Chondrocyte (in vitro differentiated cells): Measurements from ENCODE around the gene MEA1. TPM values are rescaled to one million over a fixed set of nuclear protein-coding genes. Genes with fewer than 3 reads are reported as not detected.

ENCODE experiments used
- DNase-seq: peaks from one replicate; pipeline ENCODE4 v3.0.0; 2021; ENCODE audit warnings: mixed read lengths, low spot score
- H3K27ac Mint-ChIP-seq: one replicate; pipeline ENCODE4 v1.8.0; 2021; ENCODE audit warnings: mild to moderate bottlenecking, moderate library complexity, mixed read lengths; ENCODE audit not compliant: unreplicated experiment
- H3K27me3 Mint-ChIP-seq: 2 replicates; pipeline ENCODE4 v1.8.0; 2021; ENCODE audit warnings: low read depth, mixed read lengths
- H3K36me3 Mint-ChIP-seq: 2 replicates; pipeline ENCODE4 v1.8.0; 2021; ENCODE audit warnings: low read depth, mixed read lengths
- H3K4me1 Mint-ChIP-seq: 2 replicates; pipeline ENCODE4 v1.8.0; 2021; ENCODE audit warnings: low read depth, mild to moderate bottlenecking, mixed read lengths
- H3K4me3 Mint-ChIP-seq: one replicate; pipeline ENCODE4 v1.8.0; 2021; ENCODE audit warnings: mild to moderate bottlenecking, moderate library complexity, mixed read lengths; ENCODE audit not compliant: unreplicated experiment
- H3K9me3 Mint-ChIP-seq: 2 replicates; pipeline ENCODE4 v1.8.0; 2021; ENCODE audit warnings: low read depth, mixed read lengths
- CTCF ChIP-seq: fragments of 200-600 bp; sonication (generic); IDR thresholded peaks from 2 replicates; pipeline ENCODE4 v1.5.0; 2021; ENCODE audit warnings: antibody characterized with exemption, mild to moderate bottlenecking, moderate library complexity
- total RNA-seq: library from RNA; stranded (reverse); gene quantifications from 3 replicates; pipeline ENCODE4 v1.2.1, GENCODE V29; 2021

The MEA1 gene
- total RNA-seq, 1 donor from 2014 or later: 71.1 TPM

GRCh38 chr6:43054206-43054943, 40.6 kb upstream of the MEA1 start:
- Mint-ChIP-seq H3K4me3 (peak overlapping the region; percentile 98), H3K36me3 (peaks cover 23% of the 10 kb centered on the region), H3K27ac (peak overlapping the region; percentile 97), H3K27me3 (no peaks in the 10 kb centered on the region), H3K4me1 (peaks cover 59% of the 10 kb centered on the region), H3K9me3 (no peaks in the 10 kb centered on the region)
- no peak for TF ChIP-seq CTCF
- DNase-seq: no peak

- peaks cover 26% of the 10 kb centered on the region for H3K36me3 Mint-ChIP-seq
- peak within 1 kb of the TSS; percentile 97 for H3K27ac Mint-ChIP-seq
- peak within 1 kb of the TSS; percentile 98 for H3K4me3 Mint-ChIP-seq
- peak; percentile 97 for DNase-seq
- H3K27me3 Mint-ChIP-seq: no peaks in the 10 kb centered on the region
- no peaks in the 10 kb centered on the region for H3K9me3 Mint-ChIP-seq
- H3K4me1 Mint-ChIP-seq: peaks cover 53% of the 10 kb centered on the region
- TF ChIP-seq CTCF: no peak
These were observed 39.9 kb upstream of the MEA1 start, which contains the start of gene CUL7 for GRCh38 chr6:43053545-43054205. TSS of gene CUL7 (minus strand) at chr6:43053851. CDS start at chr6:43052788, 1,063 bp downstream.

- DNase-seq: no peak
These were observed 39.2 kb upstream of the MEA1 start for GRCh38 chr6:43052842-43053544.

GRCh38 chr6:43052225-43052841, 38.6 kb upstream of the MEA1 start:
- peak overlapping the region; percentile 98 for H3K4me3 Mint-ChIP-seq
- peaks cover 45% of the 10 kb centered on the region for H3K4me1 Mint-ChIP-seq
- DNase-seq: no peak
- TF ChIP-seq CTCF: no peak
- H3K9me3 Mint-ChIP-seq: no peaks in the 10 kb centered on the region
- H3K27me3 Mint-ChIP-seq: no peaks in the 10 kb centered on the region
- peak overlapping the region; percentile 97 for H3K27ac Mint-ChIP-seq
- H3K36me3 Mint-ChIP-seq: peaks cover 28% of the 10 kb centered on the region

More at GRCh38 chr6:43052842-43053544, 39.2 kb upstream of the MEA1 start:
- Mint-ChIP-seq H3K27me3 (no peaks in the 10 kb centered on the region), H3K27ac (peak overlapping the region; percentile 97), H3K4me3 (peak overlapping the region; percentile 98), H3K9me3 (no peaks in the 10 kb centered on the region), H3K36me3 (peaks cover 27% of the 10 kb centered on the region), H3K4me1 (peaks cover 46% of the 10 kb centered on the region)
- TF ChIP-seq CTCF: no peak

- Mint-ChIP-seq H3K36me3 (peaks cover 36% of the 10 kb centered on the region), H3K27me3 (no peaks in the 10 kb centered on the region), H3K27ac (no peak overlapping the region), H3K4me1 (peaks cover 45% of the 10 kb centered on the region), H3K9me3 (no peaks in the 10 kb centered on the region), H3K4me3 (peak overlapping the region; percentile 53)
- no peak for TF ChIP-seq CTCF
- DNase-seq: no peak
These were observed 37.2 kb upstream of the MEA1 start for GRCh38 chr6:43050981-43051380.
